Measurements from ENCODE around the gene SYS1.

- TF ChIP-seq CTCF (conservative IDR thresholded peaks at IDR 0.05 in 1 of 2, IDR thresholded peaks at IDR 0.05 in 1 of 2; ENCODE audit: extremely low read depth in 1 of 2, insufficient read depth in 1 of 2, low read depth in 1 of 2, low read length in 2 of 2) (no peak), EZH2 (IDR thresholded peaks at IDR 0.05; ENCODE audit: borderline replicate concordance, low read length) (no peak)
These were observed 22.6 kb upstream of the SYS1 start for GRCh38 chr20:45340236-45340847.

Data from mammary epithelial cell (primary cell).